ENCODE results near the gene DOCK9. TPM values are rescaled to one million over a fixed set of nuclear protein-coding genes. Genes with fewer than 3 reads are reported as not detected.

Gene DOCK9
- total and polyA plus RNA-seq, 2 donors (not counting 1 experiment from before 2014, with no cell fraction given), result 18.2 TPM

DNA sequence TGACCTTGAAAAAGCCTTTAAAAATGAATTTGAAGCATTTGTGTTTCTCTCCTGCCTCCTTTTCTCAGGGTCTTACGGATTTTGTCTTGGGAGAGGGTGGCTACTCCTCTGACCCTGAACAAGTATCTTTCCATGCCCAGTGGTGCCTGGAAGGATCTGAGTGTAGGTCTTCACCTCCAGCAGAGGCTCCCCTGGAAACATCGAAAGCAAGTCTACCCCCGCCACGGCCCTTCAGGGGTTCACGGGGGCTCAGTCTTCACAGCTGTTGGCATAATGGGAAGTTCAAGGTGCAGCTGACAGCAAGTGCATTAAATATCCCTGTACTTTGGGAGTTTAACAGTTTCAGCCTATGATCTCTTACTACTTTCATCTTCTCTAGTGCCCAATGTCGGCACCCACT, 182.6 kb downstream of the DOCK9 start:
- Histone ChIP-seq H3K9ac (ENCODE audit: insufficient read depth, low read length) (no peak overlapping the region), H3K9me3 (ENCODE audit: control insufficient read depth, insufficient read depth, low read depth, low read length) (no peaks in the 10 kb centered on the region), H3K36me3 (ENCODE audit: control insufficient read depth, insufficient read depth, low read length) (no peaks in the 10 kb centered on the region), H3K27ac (ENCODE audit: insufficient read depth, low read length) (no peak overlapping the region), H4K20me1 (ENCODE audit: control insufficient read depth, extremely low read depth, insufficient read depth, low read length) (no peaks in the 10 kb centered on the region), H2AFZ (ENCODE audit: low read length) (no peak overlapping the region), H3K4me1 (ENCODE audit: control insufficient read depth, extremely low read depth, insufficient read depth, low read length) (peaks cover 13% of the 10 kb centered on the region), H3K27me3 (ENCODE audit: control insufficient read depth, insufficient read depth, low read length) (no peaks in the 10 kb centered on the region), H3K79me2 (ENCODE audit: control insufficient read depth, insufficient read depth, low read length) (no peaks in the 10 kb centered on the region), H3K4me2 (ENCODE audit: extremely low read depth, insufficient read depth, low read length) (no peak overlapping the region), H3K4me3 (replicated peaks in 1 of 4; ENCODE audit: control extremely low read depth in 1 of 4, insufficient read depth in 1 of 4, low read depth in 3 of 4, low read length in 4 of 4) (no peak overlapping the region)
- TF ChIP-seq EZH2 (IDR thresholded peaks at IDR 0.05; ENCODE audit: low read length, missing control alignments) (no peak), CTCF (conservative IDR thresholded peaks at IDR 0.05 in 1 of 2, IDR thresholded peaks at IDR 0.05 in 1 of 2; ENCODE audit: low read depth in 1 of 2, low read length in 2 of 2) (no peak)
- no peak for DNase-seq (ENCODE audit: low read depth in 2 of 2)

- H3K27ac ChIP-seq (ENCODE audit: insufficient read depth, low read length), result no peak overlapping the region
- no peaks in the 10 kb centered on the region for H3K79me2 ChIP-seq (ENCODE audit: control insufficient read depth, insufficient read depth, low read length)
- H3K4me3 ChIP-seq (replicated peaks in 1 of 4; ENCODE audit: control extremely low read depth in 1 of 4, insufficient read depth in 1 of 4, low read depth in 3 of 4, low read length in 4 of 4), result no peak overlapping the region
- H3K36me3 ChIP-seq (ENCODE audit: control insufficient read depth, insufficient read depth, low read length), result no peaks in the 10 kb centered on the region
- H3K4me1 ChIP-seq (ENCODE audit: control insufficient read depth, extremely low read depth, insufficient read depth, low read length), result peaks cover 10% of the 10 kb centered on the region
- no peak overlapping the region for H3K9ac ChIP-seq (ENCODE audit: insufficient read depth, low read length)
- H3K9me3 ChIP-seq (ENCODE audit: control insufficient read depth, insufficient read depth, low read depth, low read length), result no peaks in the 10 kb centered on the region
- TF ChIP-seq CTCF (conservative IDR thresholded peaks at IDR 0.05 in 1 of 2, IDR thresholded peaks at IDR 0.05 in 1 of 2; ENCODE audit: low read depth in 1 of 2, low read length in 2 of 2) (peak in 1 of 2 donors; percentile 3), EZH2 (IDR thresholded peaks at IDR 0.05; ENCODE audit: low read length, missing control alignments) (no peak)
- no peak overlapping the region for H3K4me2 ChIP-seq (ENCODE audit: extremely low read depth, insufficient read depth, low read length)
- H3K27me3 ChIP-seq (ENCODE audit: control insufficient read depth, insufficient read depth, low read length), result no peaks in the 10 kb centered on the region
- no peaks in the 10 kb centered on the region for H4K20me1 ChIP-seq (ENCODE audit: control insufficient read depth, extremely low read depth, insufficient read depth, low read length)
- no peak overlapping the region for H2AFZ ChIP-seq (ENCODE audit: low read length)
- DNase-seq (ENCODE audit: low read depth in 2 of 2), result no peak
Measured at GRCh38 chr13:98794498-98794897, 183.4 kb downstream of the DOCK9 start.

- no peak for DNase-seq (ENCODE audit: low read depth in 2 of 2)
- Histone ChIP-seq H3K9ac (ENCODE audit: insufficient read depth, low read length) (no peak overlapping the region), H2AFZ (ENCODE audit: low read length) (no peak overlapping the region), H3K27ac (ENCODE audit: insufficient read depth, low read length) (no peak overlapping the region), H3K4me1 (ENCODE audit: control insufficient read depth, extremely low read depth, insufficient read depth, low read length) (peaks cover 1% of the 10 kb centered on the region), H3K79me2 (ENCODE audit: control insufficient read depth, insufficient read depth, low read length) (no peaks in the 10 kb centered on the region), H3K9me3 (ENCODE audit: control insufficient read depth, insufficient read depth, low read depth, low read length) (no peaks in the 10 kb centered on the region), H3K27me3 (ENCODE audit: control insufficient read depth, insufficient read depth, low read length) (no peaks in the 10 kb centered on the region), H3K4me2 (ENCODE audit: extremely low read depth, insufficient read depth, low read length) (no peak overlapping the region), H4K20me1 (ENCODE audit: control insufficient read depth, extremely low read depth, insufficient read depth, low read length) (no peaks in the 10 kb centered on the region), H3K36me3 (ENCODE audit: control insufficient read depth, insufficient read depth, low read length) (no peaks in the 10 kb centered on the region), H3K4me3 (replicated peaks in 1 of 4; ENCODE audit: control extremely low read depth in 1 of 4, insufficient read depth in 1 of 4, low read depth in 3 of 4, low read length in 4 of 4) (no peak overlapping the region)
- TF ChIP-seq EZH2 (IDR thresholded peaks at IDR 0.05; ENCODE audit: low read length, missing control alignments) (no peak), CTCF (conservative IDR thresholded peaks at IDR 0.05 in 1 of 2, IDR thresholded peaks at IDR 0.05 in 1 of 2; ENCODE audit: low read depth in 1 of 2, low read length in 2 of 2) (no peak)
Measured at GRCh38 chr13:98792785-98793495, 184.9 kb downstream of the DOCK9 start.
